ENCODE results near the gene SMIM30.

The SMIM30 gene

DNA sequence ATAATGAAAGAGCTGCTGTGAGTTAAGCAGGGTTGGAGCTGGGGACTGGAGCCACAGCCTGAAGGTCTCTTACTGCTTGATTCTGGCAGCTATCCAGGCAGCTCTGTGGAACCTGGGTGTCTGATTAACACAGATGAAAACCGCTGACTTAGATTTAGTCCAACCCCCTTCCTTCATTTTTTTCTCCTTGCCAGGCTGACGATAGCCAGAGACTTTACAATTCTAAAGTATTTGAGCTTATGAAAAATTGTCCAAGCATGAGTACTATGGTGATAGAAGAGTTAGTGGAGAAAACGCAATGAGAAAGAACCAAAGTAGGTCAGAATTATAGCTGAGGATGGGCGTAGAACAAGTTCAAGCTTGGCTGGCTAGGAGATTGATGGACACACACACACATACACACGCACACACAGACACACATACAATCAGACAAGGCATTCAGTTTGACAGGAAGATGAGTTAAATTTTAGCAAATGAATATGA, 18.2 kb downstream of the SMIM30 start:
- no peak for DNase-seq (ENCODE audit: low read depth)

DNA sequence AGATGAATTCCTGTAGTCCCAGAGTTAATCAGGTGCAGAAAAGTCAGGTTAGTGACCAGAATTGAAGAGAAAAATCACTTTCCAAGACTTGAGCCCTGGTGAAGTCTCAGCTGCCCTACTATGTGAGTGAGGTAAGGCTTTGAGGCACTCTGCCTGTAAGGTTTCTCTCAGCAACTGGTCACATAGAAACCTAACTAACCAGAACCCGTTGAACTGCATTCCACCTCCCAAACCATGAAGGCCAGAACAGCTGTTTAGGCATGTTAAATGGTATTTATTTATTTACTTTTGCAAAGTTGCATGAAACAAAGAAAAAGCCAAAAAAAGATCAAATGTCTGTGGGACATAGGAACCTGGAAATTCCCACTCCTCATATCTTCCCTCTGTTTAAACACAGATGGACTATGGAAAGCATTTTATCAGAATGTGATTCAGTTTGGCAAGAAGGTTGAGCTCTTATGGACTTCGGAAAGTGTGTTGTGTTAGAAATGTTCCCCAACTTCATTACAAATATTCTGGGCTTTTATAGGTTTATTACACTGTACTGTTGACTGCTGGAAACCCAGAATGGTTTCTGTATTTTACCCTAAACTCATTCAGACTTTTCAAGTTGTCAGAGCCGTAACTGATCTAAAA, 19.0 kb downstream of the SMIM30 start:
- no peak for DNase-seq (ENCODE audit: low read depth)

DNA sequence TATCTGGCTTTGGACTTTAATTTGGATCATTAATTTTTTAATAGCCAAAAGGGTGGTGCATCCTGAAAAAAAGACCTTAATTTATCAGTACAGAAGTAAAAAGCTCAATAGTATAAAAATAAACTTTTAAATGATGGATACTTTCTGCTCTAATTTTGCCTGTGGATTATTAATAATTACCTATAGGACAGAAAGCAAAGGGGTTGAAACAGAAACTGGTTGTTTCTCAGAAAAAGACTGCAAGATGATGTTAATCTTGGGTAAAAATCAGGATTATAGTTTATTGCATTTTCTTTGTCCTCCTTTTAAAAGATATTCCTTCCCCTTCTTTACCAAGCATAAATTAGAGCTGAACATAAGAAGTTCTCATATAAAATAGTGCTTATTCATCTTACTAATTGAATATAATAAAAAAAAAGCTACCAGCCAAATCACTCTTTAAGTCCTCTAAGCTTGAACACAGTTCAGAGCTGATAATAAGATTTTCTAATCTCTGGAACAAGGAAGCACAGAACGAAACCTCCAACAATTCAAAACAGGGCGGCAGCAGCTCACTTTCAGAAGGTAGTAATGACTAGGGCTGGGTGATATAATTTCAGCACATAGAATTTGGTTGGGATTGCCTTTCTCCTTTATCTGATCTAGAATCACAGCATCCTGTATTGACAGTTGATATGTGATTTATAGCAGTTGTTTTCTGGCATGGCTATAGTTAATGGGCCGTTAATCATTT, 23.7 kb downstream of the SMIM30 start:
- no peak for DNase-seq (ENCODE audit: low read depth)

DNA sequence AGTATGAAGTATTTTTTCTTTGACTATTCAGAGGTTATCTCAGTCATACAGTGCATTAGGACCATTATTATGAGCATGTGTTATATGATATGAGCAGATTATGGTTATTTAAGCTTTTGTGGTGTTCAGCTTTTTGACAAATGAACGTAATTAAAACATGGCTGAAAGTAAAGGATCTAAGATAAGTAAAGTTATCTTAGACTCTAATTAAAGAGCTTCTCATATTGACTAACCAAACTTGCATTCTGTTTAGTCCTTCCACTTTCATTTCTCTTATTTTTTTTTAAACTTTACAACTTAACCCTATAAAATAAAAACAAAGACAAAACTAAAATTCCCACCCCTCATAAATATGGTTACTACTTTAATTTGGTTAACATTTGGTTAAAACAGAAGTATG, 24.8 kb downstream of the SMIM30 start:
- DNase-seq (ENCODE audit: low read depth) = no peak

DNA sequence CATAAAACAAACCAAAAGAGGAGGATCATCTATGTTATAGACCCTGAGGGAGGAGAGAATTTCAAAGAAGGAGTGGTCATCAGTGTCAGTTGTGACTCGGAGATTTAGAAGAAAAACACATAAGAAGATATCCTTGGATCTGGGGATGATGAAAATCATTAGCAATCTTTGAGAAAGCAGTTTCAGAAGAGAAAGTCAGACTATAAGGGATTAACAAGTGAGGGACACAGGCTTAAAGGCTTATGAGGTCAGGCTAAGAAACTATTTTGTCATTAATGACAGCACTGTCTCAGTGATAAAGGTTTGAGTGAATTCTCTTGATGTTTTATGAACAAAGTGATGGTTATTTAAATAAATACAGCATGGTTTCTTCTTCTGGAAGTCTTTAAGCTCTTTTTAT, 25.6 kb downstream of the SMIM30 start:
- no peak for DNase-seq (ENCODE audit: low read depth)

DNA sequence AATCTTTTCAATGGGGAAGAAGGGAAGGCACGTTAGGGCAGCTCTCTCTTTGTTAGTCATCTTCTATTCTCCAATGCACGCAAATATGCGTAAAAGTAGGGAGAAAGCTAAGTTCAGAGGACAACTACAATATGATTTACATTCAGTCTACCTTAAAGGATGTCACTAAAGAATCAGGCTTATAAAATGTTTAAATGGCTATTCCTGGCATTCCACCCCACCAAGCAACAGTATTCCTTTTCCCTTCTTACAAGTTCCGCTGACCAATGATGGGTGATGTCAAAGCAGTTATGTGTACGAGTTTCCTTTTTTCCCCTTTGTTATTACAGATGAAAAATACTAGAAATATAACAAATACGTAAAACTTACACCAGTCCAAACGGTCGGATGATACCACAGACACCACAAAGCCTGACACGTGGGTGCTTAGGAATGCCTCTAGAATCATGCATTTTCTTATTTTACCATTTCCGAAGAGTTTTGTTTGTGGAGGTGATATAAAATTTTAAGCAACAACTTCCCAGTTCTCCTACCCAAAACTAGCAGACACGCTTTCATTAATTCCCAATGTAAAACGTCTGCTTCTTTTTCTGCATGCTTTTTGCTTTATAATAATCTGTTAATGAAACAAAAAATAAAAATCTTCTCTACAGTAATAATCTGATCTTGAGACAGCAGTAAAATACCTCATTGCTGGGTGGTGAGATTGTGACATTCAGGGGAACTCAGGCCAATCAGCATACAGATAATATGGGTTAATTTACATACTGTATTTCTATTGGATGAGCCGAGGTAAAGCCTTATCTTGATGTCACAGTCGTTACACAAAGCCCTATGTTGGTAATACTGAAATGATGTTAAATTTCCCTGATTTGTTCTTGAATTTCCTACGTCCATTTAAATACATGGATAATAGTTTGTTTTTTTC, 31.0 kb downstream of the SMIM30 start:
- DNase-seq (ENCODE audit: low read depth) = no peak

DNA sequence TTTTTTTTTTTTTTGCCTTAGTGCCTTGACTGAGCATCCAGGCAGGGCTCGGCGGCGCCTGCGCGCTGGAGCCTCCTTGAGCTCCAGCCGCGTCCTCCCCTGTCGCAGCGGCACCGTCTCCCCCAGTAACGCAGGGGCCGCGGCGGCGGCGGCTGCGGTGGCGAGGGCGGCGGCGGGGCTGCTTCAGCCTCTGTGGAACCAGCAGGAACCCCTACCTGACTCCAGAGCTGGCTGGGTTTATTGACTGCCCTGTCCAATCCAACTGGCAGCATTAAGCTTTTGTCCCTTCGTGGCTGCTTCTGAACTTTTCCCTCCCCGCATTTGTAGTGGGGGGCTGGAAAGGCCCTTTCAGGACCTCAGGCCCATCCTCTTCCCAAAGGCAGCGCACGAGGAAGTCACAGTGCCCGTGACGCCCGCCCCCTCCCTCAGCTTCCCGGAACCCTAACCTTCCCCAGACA, 31.9 kb downstream of the SMIM30 start, which contains the start of gene GPR85:
Gene GPR85 (minus strand): TSS at position 397 of the 458 bp plus-strand sequence. CDS start 2,106 bp downstream, outside the sequence.
- peak; percentile 1 for DNase-seq (ENCODE audit: low read depth)

DNA sequence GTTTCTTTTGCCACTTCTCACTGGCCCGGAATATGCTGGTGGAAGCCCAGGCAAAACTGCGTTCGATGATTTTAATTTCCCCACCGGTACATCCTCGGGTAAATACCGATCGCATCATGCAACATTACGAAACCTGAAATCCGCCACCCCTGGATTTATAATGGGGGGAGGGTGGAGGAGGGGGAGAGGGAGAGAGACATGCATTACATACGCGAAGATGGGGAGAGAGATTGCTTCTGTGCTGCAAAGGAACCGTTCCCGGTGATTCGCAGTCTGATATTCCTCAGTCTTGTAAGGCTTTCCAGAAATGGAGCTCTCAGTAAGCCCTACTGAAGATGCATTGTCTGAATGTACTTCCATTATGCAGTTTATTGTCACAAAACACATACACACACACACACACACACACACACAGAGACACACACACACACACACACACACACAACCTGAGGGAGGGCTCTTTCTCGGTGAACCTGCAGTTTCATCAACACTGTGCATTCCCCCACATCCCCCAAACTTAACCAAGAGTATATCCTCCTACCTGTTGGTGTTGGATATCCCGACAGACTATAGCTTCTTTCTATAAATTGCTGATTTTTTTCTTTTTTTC, 32.5 kb downstream of the SMIM30 start:
- DNase-seq (ENCODE audit: low read depth) = no peak

DNA sequence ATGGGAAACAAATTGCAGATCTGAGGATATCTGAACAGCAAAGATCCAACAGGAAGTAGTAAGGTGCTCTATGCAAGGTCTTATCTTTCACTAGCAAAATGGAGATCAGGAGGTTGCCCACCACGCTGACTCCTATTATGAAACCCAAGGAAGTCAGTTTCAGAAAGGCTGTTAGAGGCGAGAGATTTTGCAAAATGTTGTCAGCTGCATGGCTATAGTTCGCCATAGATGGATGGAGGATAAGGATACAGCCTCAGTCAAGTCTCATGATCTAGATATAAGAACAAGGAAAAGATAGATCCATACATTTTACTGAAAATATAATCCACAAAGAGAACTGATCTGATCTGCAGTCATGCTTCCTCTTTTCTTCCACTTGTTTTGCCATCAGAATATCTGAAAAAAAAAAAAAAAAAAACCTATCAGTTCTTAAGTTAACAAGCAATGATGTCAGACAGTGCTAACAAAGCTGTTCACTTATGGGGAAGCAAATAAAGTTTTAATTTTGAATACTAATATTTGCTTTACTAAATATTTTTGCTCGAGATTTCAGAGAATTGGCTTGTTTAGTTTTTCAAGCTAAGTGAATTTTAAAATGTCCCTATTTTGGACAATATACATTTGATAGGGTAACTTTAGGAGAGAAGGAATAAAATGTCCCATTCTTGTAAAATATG, 33.7 kb downstream of the SMIM30 start:
- DNase-seq (ENCODE audit: low read depth) = no peak

DNA sequence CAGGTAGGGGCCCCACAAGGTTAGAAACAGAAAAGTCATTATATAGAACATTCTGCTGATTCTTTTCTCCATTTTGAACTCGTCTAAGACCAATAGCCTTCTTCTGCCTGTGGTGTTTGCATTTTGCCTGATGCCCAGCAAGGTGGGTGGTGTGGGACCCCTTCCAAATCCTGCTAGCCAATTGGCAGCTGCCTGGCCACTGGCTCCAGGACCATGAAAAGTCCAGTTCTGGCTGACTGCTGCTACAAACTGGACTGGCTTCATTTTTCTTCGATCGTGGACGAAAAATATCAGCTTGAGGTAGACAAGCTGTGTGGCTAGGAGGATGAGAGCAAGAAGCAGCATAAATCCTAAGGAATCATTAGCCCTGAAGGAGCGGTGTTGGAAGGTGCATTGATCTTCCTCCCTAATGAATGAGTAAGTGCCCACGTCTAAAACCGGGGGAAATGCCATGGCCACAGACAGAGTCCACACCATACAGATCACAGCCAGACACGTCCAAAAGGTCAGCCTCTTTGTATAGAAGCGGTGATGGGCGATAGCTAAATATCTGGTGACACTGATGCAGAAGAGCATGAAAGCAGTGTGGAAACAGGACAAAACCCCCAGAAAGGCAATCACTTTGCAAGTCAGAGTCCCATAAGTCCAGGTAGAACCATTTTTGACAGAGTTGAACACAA, 34.4 kb downstream of the SMIM30 start:
- no peak for DNase-seq (ENCODE audit: low read depth)

DNA sequence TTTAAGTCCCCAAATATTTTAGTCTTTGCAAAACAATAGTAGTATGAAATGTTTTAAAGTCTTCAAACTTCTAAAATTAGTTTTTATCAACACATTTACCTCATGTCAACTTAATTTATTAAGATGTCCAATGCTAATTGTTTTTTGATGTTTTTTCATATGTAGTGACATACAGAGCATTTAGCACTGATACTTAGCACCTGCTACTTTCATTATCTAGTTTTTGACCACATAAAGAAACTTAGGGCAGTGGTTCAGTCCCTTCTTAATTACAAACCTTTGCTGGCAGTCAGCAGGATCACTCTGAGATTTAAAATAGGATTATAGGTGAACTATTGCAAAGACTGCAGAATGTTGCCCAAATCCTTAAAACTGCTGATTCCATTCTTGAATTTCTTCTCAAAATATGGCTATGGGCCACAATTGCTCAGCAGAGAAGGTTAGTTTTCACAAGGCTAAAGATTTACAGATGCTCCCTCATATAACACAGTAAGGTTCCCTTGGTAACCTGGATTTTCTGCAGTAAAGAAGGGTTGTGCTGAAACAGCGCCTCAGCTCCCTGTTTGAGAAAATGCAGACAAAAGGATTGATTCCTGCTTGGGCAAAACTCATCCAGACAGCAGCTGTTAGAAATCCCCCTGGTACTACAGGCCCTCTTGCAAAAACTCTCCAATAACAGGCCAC, 35.1 kb downstream of the SMIM30 start:
- DNase-seq (ENCODE audit: low read depth) = no peak

DNA sequence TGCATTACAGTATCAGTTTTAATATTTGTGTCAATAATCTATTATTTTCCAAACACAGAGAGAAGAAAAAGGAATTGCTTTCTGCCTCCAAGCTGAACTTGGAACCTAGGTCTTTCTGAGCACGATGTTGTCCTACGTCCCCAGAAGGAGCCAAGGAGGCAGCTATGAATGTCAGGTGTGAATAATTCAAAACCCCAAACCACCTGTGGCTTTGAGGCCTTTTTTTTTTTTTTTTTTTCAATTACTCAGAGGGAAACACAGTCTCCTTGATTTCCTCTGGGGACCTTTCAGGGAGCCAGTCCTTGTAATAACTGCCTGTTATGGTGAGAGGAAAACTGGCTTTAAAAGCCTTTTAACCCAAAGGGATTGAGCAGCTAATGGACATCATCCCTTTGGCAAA, 40.0 kb downstream of the SMIM30 start:
- DNase-seq (ENCODE audit: low read depth) = no peak

DNA sequence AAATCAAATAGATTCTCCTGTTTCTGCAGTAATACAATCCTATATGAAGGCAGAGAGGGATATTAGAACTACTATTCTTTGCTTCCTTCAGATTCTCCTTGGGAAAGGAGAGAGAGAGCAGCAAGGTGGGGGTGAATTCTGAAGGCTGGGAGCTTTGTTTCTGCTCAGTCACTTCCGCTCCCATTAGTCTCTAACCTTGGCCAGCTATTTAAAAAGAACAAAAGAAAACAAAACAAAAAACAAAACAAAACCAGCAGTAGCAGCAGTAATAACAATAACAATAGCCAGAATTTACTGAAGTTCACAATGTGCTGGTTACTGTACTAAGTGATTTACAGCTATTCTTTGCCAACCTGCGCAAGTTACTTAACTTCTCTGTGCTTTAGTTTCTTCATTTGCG, 41.7 kb downstream of the SMIM30 start:
- DNase-seq (ENCODE audit: low read depth) = no peak

DNA sequence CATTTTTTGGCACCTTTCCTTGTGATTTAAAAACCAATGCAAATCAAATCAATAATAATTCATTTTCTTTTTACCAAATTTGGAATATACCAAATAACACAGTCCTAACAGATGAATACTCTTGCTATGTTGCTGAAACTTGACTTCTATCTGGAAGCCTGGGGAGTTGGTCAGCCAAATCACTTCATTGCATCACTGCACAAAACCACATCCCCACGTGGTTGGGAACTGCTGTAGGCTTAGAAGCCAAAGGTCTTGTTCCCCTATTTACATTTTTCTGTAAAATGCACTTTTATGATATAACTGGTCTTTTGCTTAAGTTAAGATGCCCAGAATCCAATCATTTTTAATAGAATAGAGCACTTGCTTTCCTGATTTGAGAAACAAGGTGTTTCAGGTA, 46.9 kb downstream of the SMIM30 start:
- no peak for DNase-seq (ENCODE audit: low read depth)
